ENCODE data around the gene PODXL.

DNA sequence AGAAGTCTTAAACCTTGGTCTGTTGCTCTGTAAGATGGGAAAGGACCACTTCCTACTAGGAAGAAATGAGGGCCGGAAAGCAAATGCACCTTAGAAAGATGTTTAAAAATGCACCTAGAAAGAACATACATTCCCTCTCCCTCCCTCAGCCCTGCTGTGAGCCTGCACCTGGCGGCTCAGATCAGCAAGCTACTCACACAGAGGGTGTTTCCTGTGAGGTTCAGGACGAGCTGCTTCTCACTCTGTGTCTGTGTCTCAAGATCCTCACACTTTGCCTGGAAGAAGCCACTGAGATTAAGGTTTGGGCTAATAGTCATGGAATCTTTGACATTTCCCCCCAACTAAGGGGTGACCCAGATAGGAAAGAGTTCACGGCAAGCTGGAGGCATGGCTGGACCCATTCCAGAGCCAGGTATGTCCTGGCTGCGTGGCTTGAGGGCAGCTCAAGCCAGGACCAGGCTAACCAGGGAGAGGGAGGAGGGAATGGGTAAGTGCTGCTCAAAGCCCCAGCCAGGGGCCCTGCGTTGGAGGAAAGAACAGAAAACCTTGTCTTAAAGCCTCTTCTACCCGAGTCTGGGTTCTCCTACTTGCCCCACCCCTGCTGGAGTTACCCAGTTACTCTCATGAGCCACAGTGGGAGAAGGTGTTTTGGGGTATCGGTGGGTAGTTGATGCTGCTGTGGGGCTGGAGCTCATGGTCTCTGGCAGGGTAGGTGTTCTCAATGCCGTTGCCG lies 47.5 kb downstream of the PODXL start:
- TF ChIP-seq, protein P1, sequence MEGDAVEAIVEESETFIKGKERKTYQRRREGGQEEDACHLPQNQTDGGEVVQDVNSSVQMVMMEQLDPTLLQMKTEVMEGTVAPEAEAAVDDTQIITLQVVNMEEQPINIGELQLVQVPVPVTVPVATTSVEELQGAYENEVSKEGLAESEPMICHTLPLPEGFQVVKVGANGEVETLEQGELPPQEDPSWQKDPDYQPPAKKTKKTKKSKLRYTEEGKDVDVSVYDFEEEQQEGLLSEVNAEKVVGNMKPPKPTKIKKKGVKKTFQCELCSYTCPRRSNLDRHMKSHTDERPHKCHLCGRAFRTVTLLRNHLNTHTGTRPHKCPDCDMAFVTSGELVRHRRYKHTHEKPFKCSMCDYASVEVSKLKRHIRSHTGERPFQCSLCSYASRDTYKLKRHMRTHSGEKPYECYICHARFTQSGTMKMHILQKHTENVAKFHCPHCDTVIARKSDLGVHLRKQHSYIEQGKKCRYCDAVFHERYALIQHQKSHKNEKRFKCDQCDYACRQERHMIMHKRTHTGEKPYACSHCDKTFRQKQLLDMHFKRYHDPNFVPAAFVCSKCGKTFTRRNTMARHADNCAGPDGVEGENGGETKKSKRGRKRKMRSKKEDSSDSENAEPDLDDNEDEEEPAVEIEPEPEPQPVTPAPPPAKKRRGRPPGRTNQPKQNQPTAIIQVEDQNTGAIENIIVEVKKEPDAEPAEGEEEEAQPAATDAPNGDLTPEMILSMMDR (IDR thresholded peaks at IDR 0.05): no peak
- TF ChIP-seq POLR2A (IDR thresholded peaks at IDR 0.05): no peak
